CD4-positive, alpha-beta T cell treated with Interleukin-6 at 100 ng/mL for 8 hours (primary cell): ENCODE results near the gene METTL14.

Experiments used
- DNase-seq: peaks from one replicate; pipeline ENCODE4 v3.0.0-alpha.2; 2020; ENCODE audit warnings: mixed read lengths, low spot score

Gene METTL14

DNA sequence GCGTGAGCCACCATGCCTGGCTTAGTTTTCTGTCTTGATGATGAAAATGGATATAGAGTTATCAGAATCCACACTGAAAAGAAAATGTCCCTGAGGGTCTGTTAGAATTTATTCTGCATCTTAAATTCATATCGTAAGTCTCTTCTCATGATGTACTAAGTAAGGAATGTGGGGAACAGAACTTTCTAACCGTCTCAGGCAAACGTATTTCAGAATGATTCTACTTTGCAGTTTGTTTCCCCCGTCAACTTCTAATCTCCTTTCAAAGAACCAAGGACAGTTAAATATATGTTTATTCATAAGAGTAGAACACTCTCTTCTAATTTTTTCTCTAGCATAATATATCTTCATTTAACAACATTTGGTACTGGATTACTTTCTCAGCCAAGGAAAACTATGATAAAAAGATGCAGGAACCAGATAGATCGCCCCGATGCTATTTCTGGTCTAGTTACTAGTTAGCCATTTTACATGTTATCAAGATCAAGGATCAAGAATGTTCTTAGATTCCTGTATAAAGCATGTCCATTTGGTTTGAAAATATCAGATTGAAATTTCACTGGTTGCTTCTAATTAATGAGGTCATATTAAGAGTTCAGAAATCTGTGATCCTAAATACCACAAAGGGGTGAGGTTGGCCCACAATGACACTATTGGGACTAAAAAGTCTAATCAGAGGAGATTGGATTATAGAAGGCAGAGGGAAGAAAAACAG, 49.5 kb downstream of the METTL14 start:
- no peak for DNase-seq

DNA sequence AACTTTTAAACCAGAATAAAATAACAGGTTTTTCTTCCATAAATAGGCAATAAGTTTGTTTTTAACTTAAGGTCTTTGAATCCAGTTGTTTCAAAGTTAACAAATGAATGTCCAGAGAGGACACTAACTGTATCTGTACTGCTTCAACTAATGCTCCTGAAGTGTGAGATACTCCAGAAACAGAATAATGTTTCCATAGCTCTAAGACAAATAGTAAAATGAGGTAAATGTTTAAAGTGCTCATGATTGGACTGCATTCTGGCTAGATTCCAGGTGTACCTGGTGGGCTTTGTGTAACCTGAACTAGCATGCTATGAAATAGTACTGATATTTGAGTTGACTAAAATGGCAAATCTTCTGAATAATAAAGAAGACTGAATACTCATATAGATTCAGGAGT, 51.7 kb downstream of the METTL14 start:
- DNase-seq = no peak

DNA sequence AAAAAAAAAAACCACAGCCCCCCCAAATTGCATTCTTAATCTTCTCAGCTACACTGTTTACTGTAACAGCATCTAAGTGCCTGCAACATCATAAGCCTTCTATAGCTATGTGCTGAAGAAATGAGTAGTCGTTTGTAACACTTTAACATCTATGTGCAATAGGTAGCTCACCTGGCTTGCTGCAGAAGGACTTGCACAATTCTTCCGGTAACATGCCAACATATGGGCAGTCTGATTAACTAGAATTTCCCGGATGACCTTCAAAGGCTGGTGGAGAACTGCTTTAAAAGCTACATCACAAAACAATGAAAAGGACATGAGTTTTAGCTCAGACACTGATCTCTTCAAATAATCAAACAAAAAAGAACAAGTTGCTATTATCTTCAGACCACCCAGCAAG, 52.9 kb downstream of the METTL14 start:
- DNase-seq = no peak

DNA sequence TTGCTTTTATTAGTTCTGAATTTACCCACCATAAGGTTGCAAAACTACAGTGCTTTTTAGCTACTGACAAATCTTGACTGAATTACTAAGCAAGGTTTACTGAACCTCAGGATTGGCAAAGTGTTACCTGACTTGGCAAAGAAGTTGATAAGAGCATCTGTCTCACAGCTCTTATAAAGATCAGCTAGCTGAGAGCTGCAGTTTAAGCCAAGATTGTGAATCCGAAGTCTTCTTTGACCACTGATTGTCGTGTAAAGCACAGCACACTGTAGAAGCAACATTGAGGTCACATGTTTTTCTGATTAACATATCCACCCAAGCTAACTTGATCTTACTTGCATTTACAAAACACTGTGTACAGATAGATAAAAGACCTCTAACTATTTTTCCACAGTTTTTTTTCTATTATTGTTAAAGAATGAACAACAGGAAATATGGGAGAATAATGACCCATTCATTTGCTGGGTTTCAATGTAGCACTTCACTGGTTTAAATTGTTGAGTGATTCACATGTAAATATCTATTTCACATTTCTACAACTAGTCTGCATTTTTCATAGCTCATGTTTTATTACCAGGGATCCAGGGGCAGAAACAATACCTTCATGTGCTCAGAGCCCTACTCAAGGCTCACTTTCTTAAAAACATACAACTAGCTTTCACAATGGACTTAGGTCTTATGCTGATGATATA, 54.0 kb downstream of the METTL14 start:
- DNase-seq = no peak

DNA sequence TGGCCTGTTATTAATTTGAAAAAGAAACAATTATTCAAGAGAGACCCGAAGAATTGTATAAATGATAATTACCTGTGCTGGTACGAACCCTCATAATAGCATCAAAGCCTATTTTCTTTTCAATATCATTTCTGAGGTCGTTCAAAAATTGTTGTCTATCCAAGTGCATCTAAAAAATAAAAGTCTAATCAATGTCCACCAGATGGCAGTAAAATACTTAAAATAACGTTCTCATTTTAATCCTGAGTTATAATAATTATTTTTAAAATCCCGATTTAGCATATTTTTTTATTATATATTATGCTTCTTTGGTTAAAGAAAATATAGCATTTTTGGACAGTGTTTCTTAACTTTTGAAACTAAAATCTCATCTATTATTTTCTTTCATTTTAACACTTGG, 55.7 kb downstream of the METTL14 start:
- no peak for DNase-seq

DNA sequence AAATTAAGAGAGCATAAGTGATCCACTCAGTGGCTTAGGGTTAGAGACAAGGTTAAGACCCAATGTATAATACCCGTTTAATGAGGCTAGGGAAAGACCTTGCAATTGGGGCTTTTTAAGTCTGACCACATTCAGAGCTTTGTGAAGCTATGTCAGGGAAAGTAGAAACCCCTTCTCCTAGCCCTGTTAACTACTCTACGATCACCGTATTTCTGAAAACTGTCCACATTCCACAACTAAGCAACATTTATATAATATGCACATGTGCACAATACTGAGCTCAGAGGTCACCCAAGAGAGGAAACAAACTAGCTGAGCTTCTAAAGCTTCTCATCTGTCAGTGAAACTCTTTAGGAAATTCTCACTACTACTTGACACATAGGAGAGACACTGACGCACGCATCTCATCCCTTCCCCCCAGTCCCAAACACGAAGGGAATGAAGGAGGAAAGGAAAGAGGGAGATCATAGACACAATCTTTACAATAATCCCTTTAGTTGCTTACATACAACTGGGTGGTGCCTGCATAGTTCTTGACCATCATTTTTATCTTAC, 56.2 kb downstream of the METTL14 start:
- DNase-seq = no peak

DNA sequence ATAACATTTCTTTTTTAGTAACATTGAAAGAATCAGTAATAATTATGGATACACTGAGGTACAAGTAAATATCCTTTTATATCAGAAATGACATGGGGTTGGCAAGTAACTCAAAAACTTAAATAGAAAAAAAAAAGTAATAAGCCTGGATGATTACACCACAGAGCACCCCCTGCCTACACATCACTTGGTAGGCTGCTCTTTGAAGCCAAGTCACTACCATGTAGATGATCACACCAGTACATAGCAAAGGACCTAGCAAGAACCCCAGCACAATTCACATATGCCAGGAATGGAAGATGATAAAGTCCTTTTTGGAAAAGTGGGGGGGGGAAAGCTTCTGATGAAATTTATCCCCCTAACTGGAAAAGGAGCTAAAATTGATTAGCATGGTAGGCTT, 56.9 kb downstream of the METTL14 start:
- no peak for DNase-seq

DNA sequence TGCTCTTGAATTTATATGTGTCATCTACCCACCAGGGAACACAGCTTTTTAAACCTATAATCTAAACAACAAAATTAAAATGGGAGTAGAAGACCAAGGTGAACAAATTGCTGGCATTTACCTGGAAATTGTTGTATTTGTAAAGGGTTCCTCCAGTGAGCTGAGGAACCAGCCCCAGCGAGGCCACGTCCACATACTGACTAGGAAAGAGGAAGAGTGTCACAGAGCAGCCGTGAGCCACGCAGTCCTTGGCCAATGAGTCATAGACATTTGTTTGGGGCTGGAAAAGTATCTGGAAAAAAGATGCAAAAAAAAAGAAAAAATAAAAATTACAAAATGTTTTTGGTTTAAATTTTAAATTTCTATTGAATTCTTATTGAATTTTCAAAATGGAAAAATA, 58.7 kb downstream of the METTL14 start:
- DNase-seq = no peak

DNA sequence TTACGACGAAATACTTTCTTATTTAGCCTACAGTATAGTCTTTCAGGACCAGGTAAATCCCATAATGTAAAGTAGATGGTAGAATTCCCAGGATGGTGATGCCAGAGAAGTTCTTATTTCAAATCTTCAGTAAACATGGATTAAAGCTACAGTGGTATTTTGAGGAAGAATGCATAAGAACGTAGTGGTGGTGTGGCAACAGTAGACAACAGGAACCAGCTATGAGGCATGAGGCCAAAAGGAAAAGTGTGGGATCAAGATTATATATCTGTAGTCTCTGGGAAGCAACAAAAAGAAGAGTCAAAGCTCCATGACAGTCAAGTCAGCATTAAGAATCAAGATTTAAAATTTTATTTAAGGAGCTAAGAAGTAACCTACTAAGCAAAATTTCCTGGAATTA, 60.2 kb downstream of the METTL14 start:
- DNase-seq = no peak

DNA sequence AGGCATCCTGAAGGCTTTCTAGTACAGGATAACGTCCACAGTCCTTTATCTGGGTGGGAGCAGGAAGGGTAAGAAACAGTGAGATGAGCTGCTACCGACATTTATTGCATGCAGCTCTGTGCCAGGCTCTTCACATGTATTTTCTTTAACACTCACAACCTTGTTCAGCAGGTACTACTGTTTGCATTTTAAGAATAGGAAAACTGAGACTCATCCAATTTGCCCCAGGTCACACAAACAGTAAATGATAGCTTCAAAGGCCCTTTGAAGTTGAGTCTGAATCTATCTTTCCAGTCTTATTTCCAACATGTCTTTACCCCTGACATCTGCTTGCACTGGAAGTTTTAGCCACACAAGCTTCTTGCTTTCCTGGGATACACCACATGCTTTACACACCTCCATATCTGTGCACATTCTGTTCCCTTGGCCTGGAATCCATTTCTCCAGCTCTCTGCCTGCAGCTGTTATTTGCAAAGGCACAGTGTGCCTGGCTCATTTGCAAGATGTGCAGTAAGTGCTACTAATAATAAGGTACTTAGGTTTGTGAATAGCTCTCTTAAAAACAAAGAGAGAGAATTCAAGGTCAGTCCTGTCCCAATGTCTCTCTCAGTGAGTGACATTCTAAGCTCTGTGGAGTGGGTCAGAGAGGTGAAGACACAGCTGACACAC, 61.2 kb downstream of the METTL14 start:
- no peak for DNase-seq

DNA sequence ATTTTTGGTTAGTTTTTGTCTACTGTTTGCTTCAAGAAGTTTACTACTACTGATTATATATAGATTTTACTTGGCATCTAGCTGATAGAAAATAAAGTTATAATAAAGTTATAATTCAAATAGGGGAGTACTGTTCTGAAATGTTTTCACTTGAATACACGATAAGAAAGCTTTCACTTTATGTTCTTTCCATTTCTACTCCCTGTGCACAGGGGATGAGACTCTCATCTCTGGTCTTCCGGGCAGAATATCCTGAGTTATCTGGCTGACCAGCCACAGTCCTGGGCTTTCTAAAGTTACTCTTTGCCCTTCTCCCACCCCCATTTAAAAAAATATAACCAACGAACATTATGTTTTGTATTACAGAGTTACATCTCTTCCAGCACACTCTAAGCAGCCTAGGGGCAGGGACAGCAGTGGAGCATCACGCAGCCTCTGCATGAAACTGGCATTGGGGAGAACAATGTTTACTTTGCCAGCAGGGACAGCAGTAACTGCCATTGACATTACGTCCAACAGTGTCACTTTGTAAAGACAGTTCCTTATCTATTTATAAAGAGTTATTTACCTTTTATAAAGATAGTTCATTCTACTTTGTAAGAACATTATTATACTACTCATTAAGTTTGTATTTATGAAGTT, 64.3 kb downstream of the METTL14 start:
- no peak for DNase-seq

DNA sequence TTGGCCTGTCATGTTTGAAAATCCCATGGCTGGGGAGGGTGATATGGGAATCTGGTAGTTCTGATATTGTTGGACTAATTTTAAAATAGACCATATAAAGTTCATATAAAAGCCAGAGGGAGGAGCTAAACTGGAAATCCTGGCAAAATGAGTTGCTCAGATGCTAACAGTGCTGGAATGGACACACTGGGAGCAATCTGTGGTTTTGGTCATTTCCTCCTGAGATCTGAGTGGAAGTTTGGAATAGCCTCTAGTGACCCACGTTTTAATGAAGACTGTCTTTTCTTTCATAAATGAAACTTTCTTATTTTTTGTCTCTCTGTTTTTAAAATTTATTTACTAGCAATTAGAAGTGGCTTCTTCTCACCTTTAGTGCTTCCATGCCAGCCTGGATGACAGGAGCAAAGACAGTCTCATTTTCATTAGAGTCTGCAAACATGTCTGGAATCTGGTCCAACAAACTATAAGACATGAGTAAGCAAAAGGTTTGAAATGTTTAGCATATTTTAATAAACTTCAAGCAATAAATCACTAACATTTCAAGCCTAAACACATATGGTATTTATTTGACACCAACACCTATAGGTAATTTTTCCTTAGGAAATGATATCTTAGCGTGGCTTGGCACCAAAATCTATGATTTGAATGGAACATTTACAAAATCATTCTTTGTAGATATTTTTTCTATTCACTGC, 66.6 kb downstream of the METTL14 start:
- DNase-seq = no peak

DNA sequence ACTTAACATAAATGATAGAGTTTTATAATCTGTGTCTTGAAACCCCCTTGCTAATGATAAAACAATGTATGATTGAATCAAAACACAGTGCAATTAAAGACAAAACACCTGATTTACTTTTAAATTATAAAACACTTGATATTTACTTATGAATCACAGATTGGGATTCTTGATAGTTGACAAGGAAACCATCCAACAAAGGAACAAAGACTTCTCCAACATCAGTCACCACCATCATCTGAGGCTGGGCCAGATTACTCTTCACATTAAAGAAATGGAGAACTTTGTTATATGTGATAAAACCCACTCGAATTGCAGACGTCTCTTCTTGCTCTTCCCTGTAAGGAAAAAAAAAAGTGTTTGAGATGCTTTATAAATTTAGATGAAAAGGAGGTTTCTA, 67.4 kb downstream of the METTL14 start:
- no peak for DNase-seq

DNA sequence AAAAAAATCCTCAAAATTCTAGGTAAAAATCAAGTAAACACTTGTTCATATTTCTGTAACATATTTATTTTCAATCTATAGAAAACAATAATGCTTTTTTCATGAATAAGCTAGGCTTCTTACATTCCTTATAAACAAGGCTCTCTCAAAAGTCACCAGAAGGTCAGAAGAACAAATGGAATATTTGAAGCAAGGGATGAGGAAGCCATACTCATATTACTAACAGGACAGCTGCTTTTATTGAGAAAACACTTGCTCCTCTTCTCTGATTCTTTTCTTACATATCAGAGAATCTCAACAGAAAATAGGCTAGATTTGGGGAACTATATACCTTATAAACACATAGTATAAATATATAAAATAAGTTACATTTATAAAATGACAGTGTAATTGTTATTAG, 67.9 kb downstream of the METTL14 start:
- DNase-seq = no peak

DNA sequence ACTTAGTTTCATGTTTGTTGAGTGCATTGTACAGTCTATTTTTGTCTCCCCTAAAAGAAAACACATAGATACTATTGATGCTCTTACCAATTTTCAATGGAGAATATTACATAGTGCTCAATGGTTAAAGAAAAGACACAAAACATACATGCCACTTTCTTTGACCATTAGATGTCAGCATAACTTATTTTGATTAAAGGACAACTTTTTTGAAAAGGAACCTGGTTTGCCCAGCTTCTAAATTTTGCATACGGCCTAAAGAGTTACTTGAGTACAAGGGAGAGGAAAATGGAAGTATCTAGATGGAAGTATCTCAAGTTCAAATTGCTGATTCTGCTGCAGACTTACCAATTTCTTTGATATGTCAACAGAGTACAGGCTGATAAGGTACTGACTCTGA, 68.5 kb downstream of the METTL14 start:
- no peak for DNase-seq

DNA sequence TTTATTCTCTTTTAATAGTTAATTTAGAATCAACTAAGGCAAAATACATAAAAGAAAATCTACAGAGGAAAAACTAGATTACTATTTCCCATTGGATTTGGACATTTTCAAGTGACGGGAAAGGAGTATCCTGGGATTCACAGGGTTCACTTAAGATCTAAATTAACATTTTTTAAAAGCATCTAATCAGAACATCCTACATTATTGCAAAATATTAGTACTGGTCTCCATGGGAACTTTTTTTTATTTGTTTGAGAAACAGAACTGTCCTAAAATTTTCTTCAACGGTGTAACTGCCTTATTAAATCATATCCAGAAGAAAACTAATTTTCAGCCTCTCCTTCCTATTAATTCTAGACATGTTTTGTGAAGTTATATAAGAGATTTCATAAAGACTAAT, 69.7 kb downstream of the METTL14 start:
- no peak for DNase-seq

DNA sequence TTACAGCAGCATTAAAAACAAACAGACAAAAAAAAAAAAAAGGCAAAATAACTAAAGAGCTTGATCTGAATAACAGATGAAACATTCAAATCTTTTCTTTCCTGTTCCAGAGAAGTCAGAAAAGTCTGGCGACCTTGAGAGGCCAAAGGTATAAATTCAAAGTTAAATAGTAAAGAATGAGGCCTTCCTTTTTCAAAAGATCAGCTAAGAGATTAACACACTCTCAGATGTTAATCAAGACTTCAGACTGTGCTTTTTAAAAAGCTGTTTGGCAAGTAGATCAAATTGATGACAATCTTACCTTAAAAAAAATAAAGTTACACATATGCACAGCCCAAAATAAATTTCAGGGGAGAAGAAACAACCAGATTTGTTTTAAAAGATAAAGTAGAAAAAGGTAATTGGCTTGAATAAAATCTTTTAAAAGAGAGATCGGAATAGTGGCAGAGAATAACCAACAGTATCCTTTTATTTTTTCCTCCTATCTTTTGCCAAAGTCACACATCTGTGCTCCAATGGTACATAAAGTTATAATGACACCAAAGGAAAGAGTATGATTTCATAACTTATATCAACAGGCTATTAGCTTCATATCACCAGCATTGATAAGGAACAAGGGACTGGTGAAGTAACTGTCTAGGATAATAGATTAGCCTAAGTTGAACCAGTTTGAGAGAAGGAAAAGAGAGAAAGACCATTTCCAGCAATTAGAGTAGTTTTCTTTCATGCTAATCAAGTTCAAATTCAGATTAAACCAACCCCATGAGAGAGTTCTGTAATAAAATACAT, 70.4 kb downstream of the METTL14 start:
- DNase-seq = no peak

DNA sequence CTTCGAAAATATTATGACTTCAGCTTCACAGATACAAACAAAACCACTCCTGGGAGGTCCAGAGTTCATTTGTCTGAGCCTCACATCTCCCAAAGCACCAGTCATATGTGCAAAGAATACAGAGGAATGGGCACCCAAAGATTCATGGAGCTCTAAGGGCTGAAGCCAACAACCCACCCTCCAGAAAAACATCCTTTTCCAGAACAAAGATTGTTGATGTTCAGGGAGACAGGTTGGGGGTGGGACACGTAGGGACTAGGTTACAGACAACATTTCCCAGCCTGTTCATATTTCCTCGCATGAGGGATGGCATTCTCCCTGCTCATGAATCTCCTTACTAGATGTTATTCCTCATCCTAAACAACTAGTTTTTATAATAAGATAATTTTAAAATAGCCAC, 71.2 kb downstream of the METTL14 start:
- no peak for DNase-seq

DNA sequence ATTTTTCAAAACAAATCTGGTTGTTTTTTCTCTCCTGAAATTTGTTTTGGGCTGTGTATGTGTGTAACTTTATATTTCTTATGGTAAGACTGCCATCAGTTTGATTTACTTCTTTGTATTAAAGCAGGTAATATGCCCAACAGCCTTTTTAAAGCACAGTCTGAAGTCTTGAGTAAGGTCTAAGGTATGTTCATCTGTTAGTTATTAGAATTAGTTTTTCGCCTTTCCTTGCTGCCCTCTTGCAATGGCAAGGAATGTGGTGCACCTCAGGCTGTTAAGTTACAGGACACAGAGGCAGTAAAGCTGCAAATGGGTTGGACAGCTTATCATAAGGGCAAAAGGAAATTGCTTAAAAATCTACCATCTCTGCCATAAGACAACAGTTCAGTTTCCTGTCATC, 71.8 kb downstream of the METTL14 start:
- no peak for DNase-seq

DNA sequence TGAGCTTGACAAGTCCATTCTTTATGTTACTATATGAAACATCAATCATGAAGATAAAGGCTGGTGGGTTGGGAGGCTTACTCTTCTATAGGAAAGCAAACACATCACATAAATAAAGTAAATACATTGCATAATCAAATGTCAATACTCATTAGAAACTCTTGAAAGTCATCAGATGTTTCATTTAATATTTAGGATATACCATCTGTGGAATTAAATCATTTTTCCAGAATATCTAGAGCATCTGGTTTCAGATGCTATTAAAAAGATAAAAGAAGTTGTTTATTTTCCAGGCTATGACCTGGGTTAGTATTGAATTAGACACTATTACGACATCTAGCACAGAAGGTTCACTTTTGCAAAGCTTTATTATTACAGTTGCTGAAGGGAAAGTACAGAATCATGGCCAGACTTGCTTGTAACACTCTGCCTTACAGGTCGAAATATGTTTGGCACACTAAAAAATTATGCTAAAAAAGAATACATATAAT, 72.6 kb downstream of the METTL14 start:
- DNase-seq = no peak

DNA sequence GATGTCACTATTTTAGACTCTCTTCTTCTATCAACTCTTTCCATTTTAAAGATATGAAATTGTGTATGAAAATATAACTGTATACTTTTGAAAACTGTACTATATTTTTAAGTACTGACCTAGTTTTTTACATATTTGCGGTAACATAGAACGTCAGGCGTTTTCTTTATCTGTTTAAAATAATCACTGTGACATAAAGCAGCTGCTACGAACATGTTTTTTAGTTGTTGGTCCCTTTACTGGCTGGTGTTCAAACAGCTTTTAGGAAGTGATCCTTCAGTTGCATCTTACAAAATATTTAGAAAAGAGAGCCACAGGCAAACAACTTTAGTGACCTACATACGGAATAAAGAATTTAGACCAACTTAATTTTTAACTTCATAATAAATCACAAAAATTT, 73.1 kb downstream of the METTL14 start:
- DNase-seq = no peak
